GM21390 (cell line): ENCODE results near the gene H1-8.

Experiments
- ATAC-seq: cut with Tn5 transposase; IDR thresholded peaks from one replicate; pipeline ENCODE4 v1.9.1; 2021; ENCODE audit not compliant: unreplicated experiment

The H1-8 gene

DNA sequence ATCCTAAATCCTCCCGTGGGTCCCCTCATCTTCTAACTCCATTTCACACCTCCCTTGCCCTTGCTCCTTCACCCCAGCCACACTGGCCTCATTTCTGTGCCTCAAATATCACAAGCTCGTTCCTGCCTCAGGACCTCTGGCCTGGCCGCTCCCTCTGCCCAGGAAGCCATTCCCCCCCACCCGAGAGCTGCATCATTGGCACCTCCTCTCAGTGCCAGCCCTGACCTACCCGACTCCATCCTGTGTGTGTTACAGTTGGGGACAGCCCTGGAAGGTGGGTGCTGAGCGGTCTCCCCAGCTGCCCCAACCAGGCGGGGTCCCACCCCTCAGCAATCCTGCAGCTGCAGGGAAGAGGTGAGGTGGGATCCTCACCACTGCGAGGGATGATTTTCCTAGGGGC lies 49.0 kb downstream of the H1-8 start:
- no peak for ATAC-seq

DNA sequence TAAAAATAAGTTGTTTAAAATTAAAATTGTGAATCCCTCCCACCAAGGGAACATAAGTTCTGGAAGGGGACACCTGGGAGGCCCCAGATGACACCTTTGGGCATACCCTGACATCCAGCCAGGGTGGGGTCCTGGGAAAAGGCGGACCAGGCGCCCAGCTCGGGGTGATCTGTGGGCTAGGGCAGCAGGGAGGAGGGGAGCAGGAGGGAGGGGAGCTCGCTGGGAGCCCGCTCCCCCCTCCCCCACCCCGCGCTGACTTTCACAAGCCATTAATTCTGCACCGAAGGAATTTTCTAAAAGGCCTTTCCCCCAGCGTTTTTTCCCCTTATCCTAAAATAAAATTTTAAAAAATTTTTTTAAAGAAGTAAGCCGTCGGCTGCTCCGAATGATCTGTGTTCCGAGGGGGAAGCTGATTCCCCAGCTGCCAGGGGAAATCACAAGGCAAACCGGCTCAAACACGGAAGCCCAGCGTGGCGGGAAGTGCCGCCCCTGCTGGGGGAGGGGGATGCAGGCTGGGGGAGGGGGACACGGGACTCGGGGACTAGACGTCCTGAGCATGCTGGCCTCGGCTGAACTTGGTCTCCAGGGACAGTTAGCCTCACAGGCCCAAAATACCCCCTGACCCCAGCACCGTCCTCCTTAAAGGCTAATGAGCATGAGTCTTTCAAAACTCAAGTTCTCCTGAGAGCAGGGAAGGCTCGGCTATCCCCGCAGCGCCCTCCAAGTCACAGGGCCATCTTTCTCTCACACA lies 49.6 kb downstream of the H1-8 start:
- ATAC-seq: no peak

DNA sequence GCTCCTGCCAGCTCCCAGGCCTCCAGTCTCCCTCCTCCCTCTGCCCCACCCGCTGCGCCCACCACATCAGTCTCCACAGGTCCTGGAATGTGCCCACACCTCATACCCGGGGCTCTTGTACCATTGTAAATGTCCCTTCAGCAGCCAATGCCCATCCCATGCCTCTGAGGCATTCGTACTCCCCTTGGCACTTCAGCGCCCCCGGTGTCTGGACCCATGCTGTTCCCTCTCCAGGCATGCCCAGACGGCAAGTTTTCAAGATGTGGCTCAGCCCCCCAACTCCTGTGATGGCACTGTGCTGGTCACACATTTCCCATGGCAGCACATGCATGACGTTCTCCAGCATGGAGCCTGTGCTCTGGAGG lies 50.2 kb downstream of the H1-8 start:
- no peak for ATAC-seq

DNA sequence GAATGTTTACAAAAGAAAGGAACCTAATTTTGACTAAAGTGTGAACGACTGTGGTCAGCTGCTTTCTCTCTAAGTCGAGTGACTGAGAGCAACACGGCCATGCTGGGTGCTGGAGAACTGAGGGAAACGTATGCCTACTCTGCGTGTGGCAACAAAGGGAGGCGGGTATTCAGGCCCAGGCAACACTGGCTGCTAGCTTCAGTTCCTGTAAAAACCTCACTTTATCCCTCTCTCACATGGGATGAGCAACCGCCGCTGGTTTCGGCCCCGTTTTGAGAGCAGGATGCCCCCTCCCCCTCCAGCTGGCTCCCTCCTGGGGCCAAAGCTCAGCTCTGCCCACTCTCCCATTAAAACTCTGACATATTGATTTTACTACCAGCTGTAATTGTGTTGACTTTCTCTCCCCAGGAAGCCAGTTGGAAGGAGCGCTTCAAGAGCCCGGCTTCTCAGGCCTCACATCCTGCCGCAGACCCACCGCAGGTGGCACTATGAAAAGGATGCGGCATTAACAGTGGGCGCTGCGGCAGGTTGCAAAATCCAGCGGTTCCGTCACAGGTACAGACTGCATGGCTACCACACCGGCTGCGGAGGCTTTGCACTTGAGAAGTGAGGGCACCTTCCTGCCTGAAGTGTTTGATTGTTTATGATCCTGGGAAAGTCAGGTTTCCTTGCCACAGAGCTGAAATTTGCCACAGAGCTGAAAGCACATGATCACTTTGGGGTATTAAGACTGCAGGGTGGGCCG lies 50.8 kb downstream of the H1-8 start:
- no peak for ATAC-seq

DNA sequence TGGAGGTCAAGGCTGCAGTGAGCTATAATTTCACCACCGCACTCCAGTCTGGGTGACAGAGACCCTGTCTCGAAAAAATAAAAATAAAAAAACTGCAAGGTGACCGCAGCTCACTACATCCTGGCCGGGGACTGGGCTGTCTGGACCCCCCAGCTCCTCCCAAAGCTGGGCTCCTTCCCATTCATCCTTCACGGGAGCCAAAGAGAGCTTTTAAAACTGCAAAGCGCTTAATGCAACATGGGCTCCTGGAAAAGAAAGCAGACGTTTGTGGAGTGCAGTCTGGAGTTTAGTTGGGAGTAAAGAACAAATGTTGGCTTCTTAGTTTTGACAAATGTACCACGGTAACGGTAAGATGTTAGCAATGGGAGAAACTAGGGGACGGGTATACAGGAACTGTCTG lies 51.4 kb downstream of the H1-8 start:
- no peak for ATAC-seq

DNA sequence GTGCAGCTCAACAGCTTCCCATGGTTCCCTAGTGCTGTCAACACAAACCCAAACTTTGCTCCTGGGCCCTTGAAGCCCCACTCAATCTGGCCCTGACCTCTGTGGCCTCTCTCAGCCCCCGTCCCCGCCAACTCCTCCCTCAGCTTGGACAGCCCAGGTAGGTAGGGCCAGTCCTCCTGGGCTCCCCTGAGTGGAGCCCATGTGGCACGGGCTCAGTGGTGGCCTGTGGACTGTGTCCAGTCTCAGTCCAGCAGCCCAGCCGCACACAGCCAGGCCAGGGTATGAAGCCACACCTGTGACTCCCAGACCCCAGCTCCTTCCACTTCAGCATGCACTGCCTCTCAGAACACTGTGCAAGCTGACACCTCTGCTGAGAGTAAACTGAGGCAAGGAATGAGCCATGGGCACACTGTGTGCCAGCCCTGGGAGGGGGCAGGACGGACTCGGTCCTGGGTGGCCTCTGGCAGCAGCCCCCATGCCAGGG lies 52.0 kb downstream of the H1-8 start:
- ATAC-seq: no peak

GRCh38 chr3:129595544-129596193 lies 52.7 kb downstream of the H1-8 start:
- ATAC-seq: no peak

GRCh38 chr3:129596194-129597086 lies 53.5 kb downstream of the H1-8 start:
- no peak for ATAC-seq

- no peak for ATAC-seq
Observed at GRCh38 chr3:129597087-129597999, 54.4 kb downstream of the H1-8 start.

- no peak for ATAC-seq
Observed at GRCh38 chr3:129598000-129598381, 55.0 kb downstream of the H1-8 start.

DNA sequence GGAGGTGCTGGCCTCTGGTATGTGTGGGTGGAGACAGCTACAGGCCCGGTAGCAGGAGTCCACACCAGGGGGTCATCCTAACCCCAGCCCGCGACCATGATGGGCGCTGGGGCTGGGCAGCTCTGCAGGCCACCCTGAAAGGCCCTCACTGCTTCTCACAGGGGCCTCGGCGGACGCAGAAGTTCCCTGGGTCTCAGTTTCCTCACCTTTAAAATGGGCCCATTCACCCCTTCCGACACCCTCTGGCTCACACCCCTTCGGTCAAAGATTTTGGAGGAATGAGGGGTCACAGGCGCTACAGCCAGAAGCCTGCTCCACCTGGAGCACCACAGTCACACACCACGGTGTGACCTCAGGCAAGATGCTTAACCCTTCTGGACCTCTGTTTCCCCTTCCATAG lies 55.5 kb downstream of the H1-8 start:
- no peak for ATAC-seq

DNA sequence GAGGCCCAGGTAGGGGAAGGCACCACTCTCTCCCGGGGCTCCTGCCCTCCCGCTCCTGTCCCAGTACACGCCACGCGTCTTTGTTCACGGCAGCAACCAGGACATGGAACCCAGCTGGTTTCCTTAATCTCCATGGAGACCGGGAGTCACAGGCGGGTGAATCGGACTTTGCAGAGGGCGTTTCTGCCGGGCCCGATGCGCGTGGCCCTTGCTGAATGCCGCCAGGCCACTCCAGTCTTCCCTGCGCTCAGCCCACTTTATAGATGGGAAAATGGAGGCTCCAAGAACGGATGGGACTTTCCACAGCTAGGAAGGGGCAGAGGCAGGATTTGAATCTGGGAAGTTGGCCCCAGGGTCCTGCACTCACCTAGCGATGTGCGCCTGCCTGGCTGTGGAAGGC lies 56.1 kb downstream of the H1-8 start:
- no peak for ATAC-seq

DNA sequence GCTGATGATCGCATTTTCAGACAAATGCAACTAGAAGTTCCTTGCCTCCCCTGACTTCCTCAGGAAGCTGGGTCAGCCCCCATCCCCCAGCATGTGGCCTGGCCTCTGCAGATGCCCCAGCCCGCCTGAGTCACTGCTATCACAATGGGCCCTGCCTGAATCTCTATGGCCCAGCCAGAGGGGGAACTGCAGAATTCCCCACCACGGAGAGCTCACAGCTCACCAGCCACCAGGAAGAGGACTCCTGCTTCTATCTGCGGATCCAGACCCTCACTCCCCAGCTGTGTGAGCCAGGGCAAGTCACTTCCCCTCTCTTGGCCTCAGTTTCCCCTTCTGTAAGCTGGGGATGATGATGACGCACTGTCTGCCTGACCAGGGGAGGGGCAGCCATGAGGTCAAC lies 56.6 kb downstream of the H1-8 start:
- no peak for ATAC-seq

DNA sequence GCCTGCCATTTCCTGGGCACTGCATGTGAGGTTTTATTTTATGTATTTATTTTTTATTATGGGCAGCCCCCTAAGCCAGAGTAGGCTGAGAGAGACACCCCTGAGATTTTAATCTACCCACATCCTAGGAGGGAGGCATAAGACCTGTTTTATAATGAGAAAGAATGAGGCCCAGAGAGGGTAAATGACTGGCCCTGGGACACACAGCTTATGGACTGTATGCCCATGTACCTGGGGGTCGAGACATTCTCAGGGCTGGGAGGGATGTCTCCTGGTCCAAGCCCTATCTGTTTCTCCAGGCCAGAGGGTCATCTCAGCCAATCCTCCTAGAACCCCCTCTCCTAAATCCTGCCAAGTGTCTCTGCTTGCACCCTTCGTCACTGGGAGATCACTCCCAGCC lies 57.4 kb downstream of the H1-8 start:
- ATAC-seq: no peak
